ENCODE results near the gene MLF2. TPM values are rescaled to one million over a fixed set of nuclear protein-coding genes. Genes with fewer than 3 reads are reported as not detected.

The MLF2 gene
- 359 and 402 TPM in 2 replicates for total RNA-seq

GRCh38 chr12:6752921-6753771 is at the start of gene MLF2:
MLF2 (minus strand) TSS chr12:6753141; CDS start chr12:6752334, 807 bp downstream.

DNA sequence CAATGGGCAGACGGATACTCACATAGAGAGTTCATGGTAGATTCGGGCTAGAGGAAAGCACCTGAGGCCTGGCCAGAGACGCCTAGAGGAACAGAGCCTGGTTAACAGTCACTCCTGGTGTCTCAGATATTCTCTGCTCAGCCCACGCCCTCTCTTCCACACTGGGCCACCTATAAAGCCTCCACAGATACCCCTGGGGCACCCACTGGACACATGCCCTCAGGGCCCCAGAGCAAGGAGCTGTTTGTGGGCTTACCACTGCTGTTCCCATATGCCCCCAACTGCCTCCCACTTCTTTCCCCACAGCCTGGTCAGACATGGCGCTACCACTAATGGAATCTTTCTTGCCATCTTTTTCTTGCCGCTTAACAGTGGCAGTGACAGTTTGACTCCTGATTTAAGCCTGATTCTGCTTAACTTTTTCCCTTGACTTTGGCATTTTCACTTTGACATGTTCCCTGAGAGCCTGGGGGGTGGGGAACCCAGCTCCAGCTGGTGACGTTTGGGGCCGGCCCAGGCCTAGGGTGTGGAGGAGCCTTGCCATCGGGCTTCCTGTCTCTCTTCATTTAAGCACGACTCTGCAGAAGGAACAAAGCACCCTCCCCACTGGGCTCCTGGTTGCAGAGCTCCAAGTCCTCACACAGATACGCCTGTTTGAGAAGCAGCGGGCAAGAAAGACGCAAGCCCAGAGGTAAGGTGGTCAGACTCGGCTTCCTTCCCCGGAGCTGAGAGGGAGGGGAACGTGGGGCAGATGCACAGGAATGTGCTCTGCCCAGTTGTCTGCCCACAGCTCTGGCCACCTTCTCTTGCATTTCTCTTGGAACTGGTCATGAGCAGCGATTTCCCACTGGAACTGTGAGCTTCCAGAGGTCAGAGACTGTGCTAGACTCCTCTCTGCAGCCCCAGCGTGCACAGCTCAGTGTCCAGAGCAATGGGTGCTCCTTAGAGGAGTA is 36.3 kb upstream of the MLF2 start, which contains the start of gene CD4:
Gene CD4 (plus strand): TSS at position 557 of the 953 bp plus-strand sequence. CDS start 10,611 bp downstream, outside the sequence.

DNA sequence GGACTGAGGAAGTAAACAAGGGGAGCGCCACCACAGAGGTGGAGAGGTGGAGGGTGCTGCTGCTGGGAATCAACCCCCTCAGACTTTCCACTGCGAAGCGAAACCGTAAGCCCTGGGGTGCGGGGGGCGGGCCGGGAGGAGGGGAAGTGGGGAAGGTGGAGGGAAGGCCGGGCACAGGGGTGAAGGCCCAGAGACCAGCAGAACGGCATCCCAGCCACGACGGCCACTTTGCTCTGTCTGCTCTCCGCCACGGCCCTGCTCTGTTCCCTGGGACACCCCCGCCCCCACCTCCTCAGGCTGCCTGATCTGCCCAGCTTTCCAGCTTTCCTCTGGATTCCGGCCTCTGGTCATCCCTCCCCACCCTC is 19.4 kb upstream of the MLF2 start, which contains the start of gene LAG3:
Gene LAG3 (plus strand): TSS at position 190 of the 365 bp plus-strand sequence. CDS start 333 bp downstream, outside the sequence.

DNA sequence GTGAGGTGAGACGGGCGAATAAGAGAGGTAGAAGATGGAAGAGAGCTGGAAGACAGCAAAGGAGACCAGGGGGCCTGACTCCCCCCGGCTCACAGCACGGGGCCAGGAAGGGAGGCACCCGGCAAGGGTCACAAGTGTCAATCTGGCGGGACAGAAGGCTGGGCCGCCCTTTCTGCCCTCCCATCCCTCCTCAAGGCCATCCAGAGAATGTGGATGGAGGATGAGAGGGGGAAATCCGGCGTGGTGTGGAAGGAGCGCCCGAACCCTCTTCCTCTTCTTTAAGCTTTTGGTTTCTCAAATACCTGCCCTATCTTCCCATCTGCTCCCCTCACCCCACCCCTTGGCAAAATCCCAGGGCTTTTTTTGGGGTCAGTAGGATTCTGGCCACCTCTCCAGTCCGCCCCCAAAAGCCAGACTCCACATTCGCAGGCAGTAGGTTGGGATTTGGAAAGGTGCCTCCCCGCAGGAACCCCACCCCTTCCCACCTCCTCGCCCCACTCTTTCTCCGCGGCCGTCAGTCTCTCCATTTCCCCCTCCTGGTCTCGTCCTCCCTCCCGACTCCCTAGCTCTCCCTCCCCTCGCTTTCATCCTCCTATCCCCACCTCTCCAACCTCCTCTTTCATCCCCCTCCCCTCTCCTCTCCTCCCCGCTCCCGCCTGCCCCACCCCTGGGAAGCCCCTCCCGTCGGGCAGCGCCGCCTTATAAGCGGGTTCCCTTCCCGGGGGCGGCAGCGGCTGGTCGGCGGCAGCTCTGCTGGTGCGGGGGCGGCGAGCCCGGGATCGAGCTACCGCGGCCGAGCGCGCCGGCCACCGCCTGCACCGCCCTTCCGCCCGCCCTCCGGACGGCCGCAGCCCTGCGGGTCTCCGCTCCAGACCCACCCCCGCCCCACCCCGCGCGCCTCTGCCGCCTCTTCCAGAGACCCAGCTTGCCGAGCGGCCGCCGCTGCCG is 13.0 kb upstream of the MLF2 start, which contains the start of gene PTMS:
Gene PTMS (plus strand): TSS at position 730 of the 948 bp plus-strand sequence. CDS start 343 bp downstream, outside the sequence.

GRCh38 chr12:6723607-6724408 is 29.1 kb downstream of the MLF2 start, which contains the start of gene COPS7A:
COPS7A (plus strand) TSS chr12:6724046; CDS start chr12:6724657, 611 bp downstream.

GRCh38 chr12:6700646-6701051 is 52.3 kb downstream of the MLF2 start, which contains the start of gene PIANP:
PIANP (minus strand) TSS chr12:6700815; CDS start chr12:6698061, 2,754 bp downstream.

Other genes starting within 250 kb of the MLF2 start
- 6,486 and 6,733 TPM in 2 replicates for gene GAPDH, start 218.6 kb downstream of the MLF2 start, total RNA-seq
- 0.46 and 1.2 TPM in 2 replicates for gene IFFO1, start 197.1 kb downstream of the MLF2 start, total RNA-seq
- 46.0 and 61.7 TPM in 2 replicates for gene NOP2, start 184.8 kb downstream of the MLF2 start, total RNA-seq
- gene CHD4, start 145.8 kb downstream of the MLF2 start, total RNA-seq = 153 and 169 TPM in 2 replicates
- gene LPAR5, start 117.2 kb downstream of the MLF2 start, total RNA-seq = 15.7 and 17.6 TPM in 2 replicates
- gene ACRBP, start 105.7 kb downstream of the MLF2 start, total RNA-seq = 0.16 TPM in 1 of 2 replicates, not detected in the other
- 12.8 and 22.3 TPM in 2 replicates for gene ING4, start 90.0 kb downstream of the MLF2 start, total RNA-seq
- gene ZNF384, start 63.8 kb downstream of the MLF2 start, total RNA-seq = 11.6 and 14.3 TPM in 2 replicates
- not detected in 2 replicates for gene PIANP, start 52.3 kb downstream of the MLF2 start, total RNA-seq
- 78.2 and 94.5 TPM in 2 replicates for gene COPS7A, start 29.1 kb downstream of the MLF2 start, total RNA-seq
- 102 and 124 TPM in 2 replicates for gene PTMS, start 13.2 kb upstream of the MLF2 start, total RNA-seq
- 0.08 TPM in 1 of 2 replicates, not detected in the other for gene LAG3, start 19.4 kb upstream of the MLF2 start, total RNA-seq
- gene CD4, start 36.4 kb upstream of the MLF2 start, total RNA-seq = not detected in 2 replicates
- gene GPR162, start 68.7 kb upstream of the MLF2 start, total RNA-seq = not detected in 2 replicates
- gene P3H3, start 75.3 kb upstream of the MLF2 start, total RNA-seq = 10.6 and 15.9 TPM in 2 replicates
- 0.47 and 0.49 TPM in 2 replicates for gene GNB3, start 87.8 kb upstream of the MLF2 start, total RNA-seq
- gene CDCA3, start 98.1 kb upstream of the MLF2 start, total RNA-seq = 16.6 and 52.9 TPM in 2 replicates
- gene USP5, start 99.0 kb upstream of the MLF2 start, total RNA-seq = 62.9 and 69.8 TPM in 2 replicates
- 989 and 1,326 TPM in 2 replicates for gene TPI1, start 114.4 kb upstream of the MLF2 start, total RNA-seq
- 12.8 and 13.2 TPM in 2 replicates for gene SPSB2, start 120.2 kb upstream of the MLF2 start, total RNA-seq
- gene LRRC23, start 151.7 kb upstream of the MLF2 start, total RNA-seq = 4.1 and 6.2 TPM in 2 replicates
- gene ENO2, start 161.4 kb upstream of the MLF2 start, total RNA-seq = 0.68 and 2.1 TPM in 2 replicates
- gene ATN1, start 174.8 kb upstream of the MLF2 start, total RNA-seq = 8.4 and 17.5 TPM in 2 replicates
- not detected in 2 replicates for gene RNU7-1, start 190.7 kb upstream of the MLF2 start, total RNA-seq
- gene C12orf57, start 190.9 kb upstream of the MLF2 start, total RNA-seq = 146 and 147 TPM in 2 replicates
- 20.9 and 24.3 TPM in 2 replicates for gene PTPN6, start 198.2 kb upstream of the MLF2 start, total RNA-seq
- gene PHB2, start 217.5 kb upstream of the MLF2 start, total RNA-seq = 300 and 356 TPM in 2 replicates
- 87.1 and 114 TPM in 2 replicates for gene EMG1, start 217.8 kb upstream of the MLF2 start, total RNA-seq

Measured in hair follicular keratinocyte (primary cell).